GM13976 (cell line): ENCODE measurements around the gene NCAPG2.
A peak's percentile ranks its signal among the peaks of the same experiment; 100 is the strongest.

Experiments used
- DNase-seq: peaks from one replicate; pipeline ENCODE4 v3.0.0; 2012; ENCODE audit warnings: low spot score
- in situ Hi-C: fragments of 300-500 bp; cut with MboI; formaldehyde crosslinking; loops from one replicate; pipeline ENCODE4 v1.12.0; 2022; ENCODE audit warnings: low sequenced_read_pairs, mixed read lengths, inconsistent platforms; ENCODE audit not compliant: unreplicated experiment
- TF ChIP-seq, protein P1 (sequence below): IDR thresholded peaks from 2 replicates; pipeline ENCODE4 v1.5.1; 2012; ENCODE audit warnings: borderline replicate concordance, mild to moderate bottlenecking; ENCODE audit not compliant: insufficient read depth; ENCODE audit errors: extremely low read depth, missing control alignments, control extremely low read depth

Gene NCAPG2

DNA sequence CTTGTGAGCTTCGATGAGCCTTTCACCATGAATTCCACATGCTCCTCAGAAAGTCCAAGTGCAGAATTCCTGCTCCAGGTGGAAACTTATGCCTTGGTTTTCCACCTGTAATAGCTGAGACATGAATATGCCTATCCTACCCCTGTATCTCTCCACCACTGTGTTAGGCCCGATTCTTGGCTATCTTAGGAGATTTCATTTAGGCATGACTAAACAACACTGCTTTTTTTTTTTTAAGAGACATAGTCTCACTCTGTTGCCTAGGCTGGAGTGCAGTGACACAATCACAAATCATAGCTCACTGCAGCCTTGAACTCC is 57.2 kb downstream of the NCAPG2 start:
- TF ChIP-seq, protein P1, sequence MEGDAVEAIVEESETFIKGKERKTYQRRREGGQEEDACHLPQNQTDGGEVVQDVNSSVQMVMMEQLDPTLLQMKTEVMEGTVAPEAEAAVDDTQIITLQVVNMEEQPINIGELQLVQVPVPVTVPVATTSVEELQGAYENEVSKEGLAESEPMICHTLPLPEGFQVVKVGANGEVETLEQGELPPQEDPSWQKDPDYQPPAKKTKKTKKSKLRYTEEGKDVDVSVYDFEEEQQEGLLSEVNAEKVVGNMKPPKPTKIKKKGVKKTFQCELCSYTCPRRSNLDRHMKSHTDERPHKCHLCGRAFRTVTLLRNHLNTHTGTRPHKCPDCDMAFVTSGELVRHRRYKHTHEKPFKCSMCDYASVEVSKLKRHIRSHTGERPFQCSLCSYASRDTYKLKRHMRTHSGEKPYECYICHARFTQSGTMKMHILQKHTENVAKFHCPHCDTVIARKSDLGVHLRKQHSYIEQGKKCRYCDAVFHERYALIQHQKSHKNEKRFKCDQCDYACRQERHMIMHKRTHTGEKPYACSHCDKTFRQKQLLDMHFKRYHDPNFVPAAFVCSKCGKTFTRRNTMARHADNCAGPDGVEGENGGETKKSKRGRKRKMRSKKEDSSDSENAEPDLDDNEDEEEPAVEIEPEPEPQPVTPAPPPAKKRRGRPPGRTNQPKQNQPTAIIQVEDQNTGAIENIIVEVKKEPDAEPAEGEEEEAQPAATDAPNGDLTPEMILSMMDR = no peak
- in situ Hi-C loops = no loop called here
- DNase-seq = no peak

DNA sequence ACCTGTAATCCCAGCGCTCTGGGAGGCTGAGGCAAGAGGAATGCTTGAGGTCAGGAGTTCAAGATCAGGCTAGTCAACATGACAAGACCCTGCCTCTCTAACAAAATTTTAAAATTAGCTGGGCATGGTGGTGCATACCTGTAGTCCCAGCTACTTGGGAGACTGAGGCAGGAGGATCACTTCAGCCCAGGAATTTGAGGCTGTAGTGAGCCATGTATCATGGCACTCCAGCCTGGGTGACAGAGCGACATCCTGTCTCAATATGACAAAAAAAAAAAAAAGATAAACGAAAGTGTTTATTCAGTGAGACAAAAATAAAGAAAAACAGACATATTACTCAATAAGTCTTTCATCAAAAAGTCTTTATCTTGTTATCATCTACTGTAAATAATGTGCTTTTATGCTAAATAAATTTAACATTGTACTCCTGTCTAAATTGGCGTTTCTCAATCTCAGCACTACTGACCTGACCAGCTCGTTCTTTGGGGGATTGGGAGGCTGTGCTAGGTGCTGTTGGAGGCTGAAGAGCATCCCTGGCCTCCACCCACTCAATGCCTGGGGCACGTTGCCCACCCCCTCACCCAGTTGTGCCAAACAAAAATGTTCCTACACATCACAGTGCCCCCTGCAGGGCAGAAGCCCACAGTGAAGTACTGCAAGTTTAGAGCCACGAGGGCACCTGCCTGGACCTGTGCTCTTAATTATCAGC is 57.7 kb downstream of the NCAPG2 start:
- in situ Hi-C loops = no loop called here
- TF ChIP-seq, protein P1 = peak; percentile 42
- DNase-seq = no peak

DNA sequence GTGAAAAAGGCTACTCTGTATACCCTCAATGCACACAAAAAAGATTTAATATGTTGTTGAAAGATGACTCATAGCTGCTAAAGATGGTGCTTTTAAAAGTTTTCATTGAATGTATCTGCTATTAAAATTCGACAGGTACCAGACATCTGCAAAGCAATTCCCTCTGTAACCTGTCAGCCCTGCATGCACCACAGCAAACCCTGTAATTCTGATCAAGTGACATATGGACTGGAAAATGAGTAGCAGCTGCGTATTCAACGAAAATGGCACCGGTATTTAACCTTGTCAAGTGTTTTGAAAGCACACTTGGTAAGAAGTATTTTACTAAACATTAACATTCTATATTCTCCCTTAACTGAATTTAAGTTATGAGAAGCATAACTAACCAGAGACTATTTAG is 58.8 kb downstream of the NCAPG2 start:
- TF ChIP-seq, protein P1 = no peak
- no peak for DNase-seq
- in situ Hi-C loops = no loop called here

DNA sequence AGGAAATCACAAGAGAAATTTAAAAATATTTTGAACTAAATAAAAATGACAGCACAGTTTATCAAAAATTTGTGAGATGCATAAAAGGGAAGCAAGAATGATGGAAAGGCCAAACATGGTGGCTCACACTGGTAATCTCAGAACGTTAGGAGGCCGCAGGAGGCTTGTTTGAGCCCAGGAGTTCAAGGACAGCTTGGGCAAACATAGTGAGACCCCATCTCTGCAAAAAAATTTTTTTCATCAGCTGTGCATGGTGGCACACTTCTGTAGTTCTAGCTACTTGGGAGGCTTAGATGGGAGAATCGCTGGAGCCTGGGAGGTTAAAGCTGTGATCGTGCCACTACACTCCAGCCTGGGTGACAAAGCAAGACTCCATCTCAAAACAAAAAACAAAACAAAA is 62.5 kb downstream of the NCAPG2 start:
- no peak for DNase-seq
- in situ Hi-C loops = no loop called here
- TF ChIP-seq, protein P1 = no peak

DNA sequence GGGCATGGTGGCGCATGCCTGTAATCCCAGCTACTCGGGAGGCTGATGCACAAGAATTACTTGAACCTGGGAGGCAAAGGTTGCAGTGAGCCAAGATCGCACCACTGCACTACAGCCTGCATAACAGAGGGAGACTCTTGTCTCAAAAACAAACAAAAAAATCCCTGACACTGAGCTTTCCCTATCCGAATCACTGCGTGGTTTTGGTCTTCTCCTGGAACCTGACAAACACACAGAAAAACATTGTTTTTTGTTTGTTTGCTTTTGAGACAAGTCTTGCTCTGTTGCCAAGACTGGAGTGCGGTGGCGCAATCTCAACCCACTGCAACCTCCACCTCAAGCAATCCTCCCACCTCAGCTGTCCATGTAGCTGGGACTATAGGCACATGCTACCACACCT is 66.6 kb downstream of the NCAPG2 start:
- in situ Hi-C loops = no loop called here
- no peak for DNase-seq
- TF ChIP-seq, protein P1 = no peak

DNA sequence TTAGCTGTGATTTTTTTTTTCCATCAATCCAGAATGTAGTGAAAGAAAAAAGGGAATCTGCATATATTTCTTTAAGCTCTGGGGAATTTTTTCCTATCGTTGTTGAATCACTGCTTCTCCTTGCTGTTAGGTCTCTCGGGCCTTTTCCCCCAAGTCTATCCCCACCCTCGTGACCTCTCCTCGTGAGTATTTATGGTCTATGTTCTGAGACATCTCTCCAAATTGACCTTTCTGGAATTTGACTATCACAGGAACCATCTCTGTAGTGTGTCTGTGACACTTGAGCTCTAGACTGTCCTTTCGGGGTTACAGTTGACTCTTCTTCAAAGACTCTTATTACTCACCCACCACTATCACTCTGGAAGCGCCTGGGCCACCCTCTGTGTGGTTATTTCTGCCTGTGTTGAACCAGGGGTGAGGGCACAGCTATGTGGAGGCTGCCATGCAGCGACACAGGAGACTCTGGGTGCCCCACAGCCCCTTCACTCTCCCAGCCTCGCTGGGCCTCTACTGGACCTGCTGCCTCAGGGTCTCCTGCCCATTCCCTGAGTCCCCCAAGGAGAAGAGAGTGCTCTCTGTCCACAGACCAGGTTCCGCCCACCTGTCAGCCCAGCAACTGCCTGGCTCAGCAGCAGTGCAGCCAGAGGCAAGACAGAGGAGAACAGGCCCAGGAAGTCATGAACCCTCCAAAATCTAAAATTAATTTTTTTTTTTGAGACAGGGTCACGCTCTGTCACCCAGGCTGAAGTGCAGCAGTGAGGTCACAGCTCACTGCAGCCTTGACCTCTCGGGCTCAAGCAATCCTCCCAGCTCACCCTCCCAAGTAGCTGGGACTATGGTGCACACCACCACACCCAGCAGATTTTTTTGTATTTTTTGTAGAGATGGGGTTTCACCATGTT is 71.3 kb downstream of the NCAPG2 start:
- in situ Hi-C loops = no loop called here
- DNase-seq = peak; percentile 45
- TF ChIP-seq, protein P1 = no peak
